Measurements from ENCODE around the gene SLC29A4.

Gene SLC29A4

GRCh38 chr7:5334671-5335070 lies 51.9 kb downstream of the SLC29A4 start:
- in situ Hi-C loops (cut with MboI; ENCODE audit: low sequenced_read_pairs, unreplicated experiment), result no loop called here
- TF ChIP-seq, protein P1, sequence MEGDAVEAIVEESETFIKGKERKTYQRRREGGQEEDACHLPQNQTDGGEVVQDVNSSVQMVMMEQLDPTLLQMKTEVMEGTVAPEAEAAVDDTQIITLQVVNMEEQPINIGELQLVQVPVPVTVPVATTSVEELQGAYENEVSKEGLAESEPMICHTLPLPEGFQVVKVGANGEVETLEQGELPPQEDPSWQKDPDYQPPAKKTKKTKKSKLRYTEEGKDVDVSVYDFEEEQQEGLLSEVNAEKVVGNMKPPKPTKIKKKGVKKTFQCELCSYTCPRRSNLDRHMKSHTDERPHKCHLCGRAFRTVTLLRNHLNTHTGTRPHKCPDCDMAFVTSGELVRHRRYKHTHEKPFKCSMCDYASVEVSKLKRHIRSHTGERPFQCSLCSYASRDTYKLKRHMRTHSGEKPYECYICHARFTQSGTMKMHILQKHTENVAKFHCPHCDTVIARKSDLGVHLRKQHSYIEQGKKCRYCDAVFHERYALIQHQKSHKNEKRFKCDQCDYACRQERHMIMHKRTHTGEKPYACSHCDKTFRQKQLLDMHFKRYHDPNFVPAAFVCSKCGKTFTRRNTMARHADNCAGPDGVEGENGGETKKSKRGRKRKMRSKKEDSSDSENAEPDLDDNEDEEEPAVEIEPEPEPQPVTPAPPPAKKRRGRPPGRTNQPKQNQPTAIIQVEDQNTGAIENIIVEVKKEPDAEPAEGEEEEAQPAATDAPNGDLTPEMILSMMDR (IDR thresholded peaks at IDR 0.05; ENCODE audit: borderline replicate concordance, control extremely low read depth, extremely low read depth, insufficient read depth, missing control alignments), result no peak
- DNase-seq (ENCODE audit: low spot score), result no peak

DNA sequence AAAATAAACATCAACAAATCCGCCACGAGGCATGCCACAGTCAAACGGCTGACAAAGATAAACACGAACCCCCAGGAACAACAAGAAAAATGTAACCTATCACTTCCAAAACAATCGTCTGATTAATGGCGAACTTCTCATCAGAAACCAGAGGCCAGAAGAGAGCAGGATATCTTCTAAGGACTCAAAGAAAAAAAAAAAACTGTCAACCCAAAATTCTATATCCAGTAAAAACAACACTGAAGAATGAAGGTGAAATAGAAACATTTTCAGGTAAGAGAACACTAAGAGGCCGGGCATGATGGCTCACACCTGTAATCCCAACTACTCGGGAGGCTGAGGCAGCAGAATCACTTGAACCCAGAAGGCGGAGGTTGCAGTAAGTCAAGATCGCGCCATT lies 54.3 kb downstream of the SLC29A4 start:
- no peak for DNase-seq (ENCODE audit: low spot score)
- TF ChIP-seq, protein P1 (IDR thresholded peaks at IDR 0.05; ENCODE audit: borderline replicate concordance, control extremely low read depth, extremely low read depth, insufficient read depth, missing control alignments), result no peak
- in situ Hi-C loops (cut with MboI; ENCODE audit: low sequenced_read_pairs, unreplicated experiment), result no loop called here

DNA sequence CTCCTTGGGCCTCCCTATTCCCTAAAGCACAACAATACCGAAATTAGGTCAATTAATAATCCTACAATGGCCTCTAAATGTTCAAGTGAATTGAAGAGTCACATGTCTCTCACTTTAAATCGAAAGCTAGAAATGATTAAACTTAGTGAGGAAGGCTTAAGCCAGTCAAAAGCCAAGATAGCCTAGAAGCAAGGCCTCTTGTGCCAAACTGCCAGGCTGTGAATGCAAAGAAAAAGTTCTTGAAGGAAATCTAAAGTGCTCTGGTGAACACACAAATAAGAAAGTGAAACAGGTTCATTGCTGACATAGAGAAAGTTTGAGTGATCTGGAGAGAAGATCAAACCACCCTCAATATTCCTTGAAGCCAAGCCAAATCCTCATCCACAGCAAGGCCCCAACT lies 57.2 kb downstream of the SLC29A4 start:
- in situ Hi-C loops (cut with MboI; ENCODE audit: low sequenced_read_pairs, unreplicated experiment), result no loop called here
- TF ChIP-seq, protein P1 (IDR thresholded peaks at IDR 0.05; ENCODE audit: borderline replicate concordance, control extremely low read depth, extremely low read depth, insufficient read depth, missing control alignments), result no peak
- no peak for DNase-seq (ENCODE audit: low spot score)

GRCh38 chr7:5342631-5343030 lies 59.9 kb downstream of the SLC29A4 start:
- DNase-seq (ENCODE audit: low spot score), result no peak
- in situ Hi-C loops (cut with MboI; ENCODE audit: low sequenced_read_pairs, unreplicated experiment), result no loop called here
- TF ChIP-seq, protein P1 (IDR thresholded peaks at IDR 0.05; ENCODE audit: borderline replicate concordance, control extremely low read depth, extremely low read depth, insufficient read depth, missing control alignments), result no peak

DNA sequence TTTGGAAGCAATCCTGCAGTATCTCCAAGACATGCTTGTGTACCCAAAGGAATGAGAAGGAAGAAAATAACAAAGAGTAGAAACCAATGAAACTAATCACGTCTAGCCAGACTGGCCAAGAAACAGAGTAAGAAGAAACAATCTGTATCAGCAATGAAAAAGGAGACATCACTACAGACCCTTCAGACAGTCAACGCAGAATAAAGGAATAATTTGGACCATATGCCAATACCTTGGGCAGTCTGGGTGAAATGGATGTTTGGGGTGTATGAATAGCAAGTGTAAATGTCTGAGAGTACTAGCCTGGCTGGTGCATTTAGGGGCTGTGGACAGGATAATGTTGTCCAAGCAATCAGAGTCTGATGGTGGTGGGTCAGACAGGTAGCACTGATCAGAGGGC lies 61.1 kb downstream of the SLC29A4 start:
- TF ChIP-seq, protein P1 (IDR thresholded peaks at IDR 0.05; ENCODE audit: borderline replicate concordance, control extremely low read depth, extremely low read depth, insufficient read depth, missing control alignments), result no peak
- DNase-seq (ENCODE audit: low spot score), result no peak
- in situ Hi-C loops (cut with MboI; ENCODE audit: low sequenced_read_pairs, unreplicated experiment), result no loop called here

DNA sequence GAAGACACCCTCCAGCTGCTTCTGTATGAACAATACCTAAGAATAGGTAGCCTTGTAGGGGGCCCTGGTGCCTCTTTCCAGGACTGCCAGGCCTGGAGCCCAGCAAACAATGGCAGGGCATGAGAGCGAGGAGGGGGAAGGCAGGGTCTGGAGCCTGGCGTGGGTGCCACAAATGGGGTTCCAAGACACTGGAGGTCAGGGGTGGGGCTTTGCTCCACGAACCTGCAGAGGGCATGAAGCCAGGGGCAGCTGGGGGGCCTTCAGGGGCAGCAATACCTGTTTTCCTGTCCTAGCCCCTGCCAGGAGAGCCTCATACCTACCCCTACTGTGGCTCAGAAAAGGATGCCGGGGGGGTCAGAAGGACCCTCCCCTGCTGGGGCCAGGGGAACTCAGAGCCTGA lies 61.6 kb downstream of the SLC29A4 start:
- DNase-seq (ENCODE audit: low spot score), result no peak
- in situ Hi-C loops (cut with MboI; ENCODE audit: low sequenced_read_pairs, unreplicated experiment), result no loop called here
- TF ChIP-seq, protein P1 (IDR thresholded peaks at IDR 0.05; ENCODE audit: borderline replicate concordance, control extremely low read depth, extremely low read depth, insufficient read depth, missing control alignments), result no peak

- no peak for DNase-seq (ENCODE audit: low spot score)
- TF ChIP-seq, protein P1 (IDR thresholded peaks at IDR 0.05; ENCODE audit: borderline replicate concordance, control extremely low read depth, extremely low read depth, insufficient read depth, missing control alignments), result no peak
- in situ Hi-C loops (cut with MboI; ENCODE audit: low sequenced_read_pairs, unreplicated experiment), result no loop called here
Measured at GRCh38 chr7:5345171-5345570, 62.4 kb downstream of the SLC29A4 start.
